Nucleus accumbens (tissue), 56 donors: ENCODE results near the gene CPNE5.
A peak's percentile ranks its signal among the peaks of the same experiment; 100 is the strongest.
"Not testable (repeated sequence)": the region's sequence is repeated elsewhere in the genome, so short reads cannot be mapped to it uniquely, and the experiment has no call there.

Experiments
- DNase-seq, 56 donors: peaks; one replicate each; lab custom pipeline; 2025; lab: John Stamatoyannopoulos, UW

CPNE5 gene

GRCh38 chr6:36818756-36819155 lies 20.5 kb downstream of the CPNE5 start:
- no peak for DNase-seq

- DNase-seq: no peak
Observed at GRCh38 chr6:36817847-36818246, 21.4 kb downstream of the CPNE5 start.

- no peak for DNase-seq
Observed at GRCh38 chr6:36817176-36817817, 21.9 kb downstream of the CPNE5 start.

- DNase-seq: no peak
Observed at GRCh38 chr6:36815962-36816735, 23.1 kb downstream of the CPNE5 start.

- no peak for DNase-seq
Observed at GRCh38 chr6:36814249-36814648, 25.0 kb downstream of the CPNE5 start.

GRCh38 chr6:36813526-36813925 lies 25.7 kb downstream of the CPNE5 start:
- DNase-seq: no peak

- DNase-seq: not testable (repeated sequence)
Observed at GRCh38 chr6:36813047-36813446, 26.2 kb downstream of the CPNE5 start.

- DNase-seq: peak in 2 of 56 donors; percentile 11 to 19
Observed at GRCh38 chr6:36809941-36810803, 29.1 kb downstream of the CPNE5 start.

GRCh38 chr6:36809156-36809555 lies 30.1 kb downstream of the CPNE5 start:
- DNase-seq: no peak

GRCh38 chr6:36808634-36809033 lies 30.6 kb downstream of the CPNE5 start:
- DNase-seq: no peak

- no peak for DNase-seq
Observed at GRCh38 chr6:36807750-36808149, 31.5 kb downstream of the CPNE5 start.

- DNase-seq: no peak
Observed at GRCh38 chr6:36807143-36807542, 32.1 kb downstream of the CPNE5 start.

- no peak for DNase-seq
Observed at GRCh38 chr6:36805917-36806316, 33.3 kb downstream of the CPNE5 start.

GRCh38 chr6:36805096-36805797 lies 34.0 kb downstream of the CPNE5 start:
- no peak for DNase-seq

- no peak for DNase-seq
Observed at GRCh38 chr6:36804563-36804962, 34.7 kb downstream of the CPNE5 start.

GRCh38 chr6:36803908-36804307 lies 35.3 kb downstream of the CPNE5 start:
- DNase-seq: no peak

- DNase-seq: no peak
Observed at GRCh38 chr6:36803482-36803881, 35.8 kb downstream of the CPNE5 start.

- no peak for DNase-seq
Observed at GRCh38 chr6:36800223-36801076, 38.8 kb downstream of the CPNE5 start.

GRCh38 chr6:36798852-36799251 lies 40.4 kb downstream of the CPNE5 start:
- no peak for DNase-seq

GRCh38 chr6:36797653-36798052 lies 41.6 kb downstream of the CPNE5 start:
- DNase-seq: no peak
